Gastroesophageal sphincter (tissue), 3 donors: ENCODE data around the gene GALNT17.

Source experiments
- EP300 ChIP-seq: sonication (generic); formaldehyde crosslinking; IDR thresholded peaks from one replicate; pipeline ENCODE4 v1.6.1; 2017; ENCODE audit warnings: antibody characterized with exemption, mild to moderate bottlenecking
- POLR2A ChIP-seq, 2 donors: fragments of 450-650 bp; IDR thresholded peaks; one replicate each; pipeline ENCODE4 v1.6.1; 2017; ENCODE audit warnings: antibody characterized with exemption in 2 of 2, mild to moderate bottlenecking in 2 of 2, moderate library complexity in 1 of 2
- POLR2AphosphoS5 ChIP-seq: sonication (generic); formaldehyde crosslinking; IDR thresholded peaks from one replicate; pipeline ENCODE4 v1.6.1; 2017; ENCODE audit warnings: antibody characterized with exemption
- TF ChIP-seq, protein P1 (sequence below), 4 experiments: fragments of 200-600 bp in 2 of 4; fragments of 450-650 bp in 2 of 4; sonication (generic) in 1 of 4; IDR thresholded peaks; one replicate each; pipeline ENCODE4 v1.5.1; 2017 to 2019; ENCODE audit warnings: antibody characterized with exemption in 4 of 4, mild to moderate bottlenecking in 2 of 4, moderate library complexity in 2 of 4

DNA sequence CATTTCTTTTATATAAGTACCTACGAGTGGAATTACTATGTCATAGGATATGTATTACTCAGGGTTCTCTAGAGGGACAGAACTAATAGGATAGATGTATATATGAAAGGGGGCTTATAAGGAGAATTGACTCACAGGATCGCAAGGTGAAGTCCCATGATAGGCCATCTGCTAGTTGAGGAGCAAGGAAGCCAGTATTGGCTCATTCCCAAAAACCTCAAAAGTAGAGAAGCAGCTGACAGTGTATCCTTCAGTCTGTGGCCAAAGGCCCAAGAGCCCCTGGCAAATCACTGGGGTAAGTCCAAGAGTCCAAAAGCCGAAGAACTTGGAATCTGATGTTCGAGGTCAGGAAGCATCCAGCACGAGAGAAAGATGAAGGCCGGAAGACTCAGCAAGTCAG is 59.8 kb downstream of the GALNT17 start:
- TF ChIP-seq, protein P1, sequence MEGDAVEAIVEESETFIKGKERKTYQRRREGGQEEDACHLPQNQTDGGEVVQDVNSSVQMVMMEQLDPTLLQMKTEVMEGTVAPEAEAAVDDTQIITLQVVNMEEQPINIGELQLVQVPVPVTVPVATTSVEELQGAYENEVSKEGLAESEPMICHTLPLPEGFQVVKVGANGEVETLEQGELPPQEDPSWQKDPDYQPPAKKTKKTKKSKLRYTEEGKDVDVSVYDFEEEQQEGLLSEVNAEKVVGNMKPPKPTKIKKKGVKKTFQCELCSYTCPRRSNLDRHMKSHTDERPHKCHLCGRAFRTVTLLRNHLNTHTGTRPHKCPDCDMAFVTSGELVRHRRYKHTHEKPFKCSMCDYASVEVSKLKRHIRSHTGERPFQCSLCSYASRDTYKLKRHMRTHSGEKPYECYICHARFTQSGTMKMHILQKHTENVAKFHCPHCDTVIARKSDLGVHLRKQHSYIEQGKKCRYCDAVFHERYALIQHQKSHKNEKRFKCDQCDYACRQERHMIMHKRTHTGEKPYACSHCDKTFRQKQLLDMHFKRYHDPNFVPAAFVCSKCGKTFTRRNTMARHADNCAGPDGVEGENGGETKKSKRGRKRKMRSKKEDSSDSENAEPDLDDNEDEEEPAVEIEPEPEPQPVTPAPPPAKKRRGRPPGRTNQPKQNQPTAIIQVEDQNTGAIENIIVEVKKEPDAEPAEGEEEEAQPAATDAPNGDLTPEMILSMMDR (IDR thresholded peaks at IDR 0.05), result no peak
- no peak for TF ChIP-seq POLR2A (IDR thresholded peaks at IDR 0.05)
- no peak for TF ChIP-seq EP300
- no peak for TF ChIP-seq POLR2AphosphoS5
